MM.1S (cell line): Measurements from ENCODE around the gene TMEM45B.
A peak's percentile ranks its signal among the peaks of the same experiment; 100 is the strongest.
"Not testable (repeated sequence)": the region's sequence is repeated elsewhere in the genome, so short reads cannot be mapped to it uniquely, and the experiment has no call there.

Experiments
- DNase-seq: peaks from one replicate; pipeline ENCODE4 v3.0.0-alpha.2; 2015
- H2AFZ ChIP-seq: fragments of 300-600 bp; sonication (generic); 2 replicates; pipeline ENCODE4 v1.6.0; 2016; ENCODE audit warnings: antibody characterized with exemption, low read length
- H3F3A ChIP-seq: fragments of 300-600 bp; sonication (generic); 2 replicates; pipeline ENCODE4 v1.6.1; 2016; ENCODE audit warnings: mild to moderate bottlenecking, antibody characterized with exemption, low read length, moderate library complexity, mixed read lengths; ENCODE audit not compliant: insufficient read depth
- H3K27ac ChIP-seq: fragments of 300-600 bp; sonication (generic); 2 replicates; pipeline ENCODE4 v1.5.1; 2016; ENCODE audit warnings: mild to moderate bottlenecking, low read length
- H3K27me3 ChIP-seq: fragments of 300-600 bp; sonication (generic); replicated peaks from 2 replicates; pipeline ENCODE4 v1.6.0; 2016; ENCODE audit warnings: low read length; ENCODE audit not compliant: insufficient read depth
- H3K36me3 ChIP-seq: fragments of 300-600 bp; sonication (generic); replicated peaks from 2 replicates; pipeline ENCODE4 v1.6.1; 2016; ENCODE audit warnings: mild to moderate bottlenecking, low read length, mixed read lengths; ENCODE audit not compliant: insufficient read depth
- H3K4me1 ChIP-seq: fragments of 300-600 bp; sonication (generic); 2 replicates; pipeline ENCODE4 v1.6.1; 2016; ENCODE audit warnings: low read length, mixed read lengths
- H3K4me2 ChIP-seq: fragments of 300-600 bp; sonication (generic); 2 replicates; pipeline ENCODE4 v1.6.0; 2016; ENCODE audit warnings: low read depth, low read length
- H3K4me3 ChIP-seq: fragments of 300-600 bp; sonication (generic); 2 replicates; pipeline ENCODE4 v1.5.1; 2016; ENCODE audit warnings: low read length, mixed read lengths
- H3K79me2 ChIP-seq: fragments of 300-600 bp; sonication (generic); 2 replicates; pipeline ENCODE4 v1.6.1; 2016; ENCODE audit warnings: mixed run types, low read length, mixed read lengths
- H3K9ac ChIP-seq: fragments of 300-600 bp; sonication (generic); 2 replicates; pipeline ENCODE4 v1.6.1; 2016; ENCODE audit warnings: low read length, mixed read lengths
- H3K9me2 ChIP-seq: fragments of 300-600 bp; sonication (generic); replicated peaks from 2 replicates; pipeline ENCODE4 v1.6.1; 2016; ENCODE audit warnings: mild to moderate bottlenecking, low read length, mixed read lengths; ENCODE audit not compliant: insufficient read depth
- H3K9me3 ChIP-seq: fragments of 300-600 bp; sonication (generic); replicated peaks from 2 replicates; pipeline ENCODE4 v1.6.1; 2016; ENCODE audit warnings: mild to moderate bottlenecking, low read length, mixed read lengths; ENCODE audit not compliant: insufficient read depth
- H4K20me1 ChIP-seq: fragments of 300-600 bp; sonication (generic); 2 replicates; pipeline ENCODE4 v1.6.1; 2016; ENCODE audit warnings: mild to moderate bottlenecking, low read length, moderate library complexity, mixed read lengths; ENCODE audit not compliant: insufficient read depth
- CTCF ChIP-seq: fragments of 300-600 bp; sonication (generic); IDR thresholded peaks from 2 replicates; pipeline ENCODE4 v1.5.1; 2016; ENCODE audit warnings: antibody characterized with exemption, low read length, mixed read lengths
- EZH2 ChIP-seq: fragments of 300-600 bp; sonication (generic); optimal IDR thresholded peaks from 2 replicates; pipeline ENCODE3; 2017; ENCODE audit warnings: low read depth, mild to moderate bottlenecking, antibody characterized with exemption, low read length, mixed read lengths
- EZH2phosphoT487 ChIP-seq: fragments of 300-600 bp; sonication (generic); IDR thresholded peaks from 2 replicates; pipeline ENCODE4 v1.6.1; 2018; ENCODE audit warnings: antibody characterized with exemption, low read length

Gene TMEM45B

DNA sequence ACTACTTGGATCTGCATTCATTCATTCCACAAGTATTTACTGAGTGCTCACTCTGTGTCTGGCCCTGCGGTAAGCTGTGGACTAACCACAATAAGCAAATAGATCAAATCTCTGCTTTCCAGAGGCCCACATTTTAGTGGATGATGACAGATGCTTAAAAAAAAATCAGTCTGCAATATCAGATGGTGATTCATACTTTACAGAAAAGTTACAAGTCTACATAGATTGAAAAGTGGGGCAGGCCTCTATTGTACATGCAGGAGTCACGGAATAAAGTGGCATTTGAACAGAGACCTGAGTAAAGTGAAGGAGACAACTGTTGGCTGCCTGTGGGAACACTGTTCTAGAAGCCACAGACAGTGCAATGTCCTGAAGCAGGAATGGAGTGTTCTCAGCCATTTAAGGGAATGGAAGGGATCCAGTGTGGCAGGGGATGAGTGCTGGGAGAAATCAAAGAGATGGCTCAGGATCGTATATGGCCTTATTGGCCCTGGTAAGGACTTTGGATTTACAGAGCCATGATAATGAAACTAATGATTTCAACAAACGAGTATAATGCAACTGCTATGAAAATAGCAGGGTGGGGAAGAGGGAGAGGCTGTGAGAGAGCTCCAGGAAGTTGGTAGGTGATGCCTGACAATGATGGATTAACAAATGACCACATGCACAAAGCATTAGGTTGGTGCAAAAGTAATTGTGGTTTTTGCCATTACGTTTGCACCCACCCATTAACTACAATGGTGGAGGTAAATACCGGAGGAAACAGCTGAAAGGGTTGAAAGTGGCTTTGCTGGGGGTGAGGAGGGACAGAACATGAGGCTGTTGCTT is 31.1 kb downstream of the TMEM45B start:
- H3K36me3 ChIP-seq: no peaks in the 10 kb centered on the region
- TF ChIP-seq CTCF (no peak), EZH2 (no peak), EZH2phosphoT487 (no peak)
- H3K79me2 ChIP-seq: no peaks in the 10 kb centered on the region
- peak overlapping the region; percentile 10; the same call in 1 of the 2 replicates for H3K4me3 ChIP-seq
- no peaks in the 10 kb centered on the region for H3K9me3 ChIP-seq
- H3K27ac ChIP-seq: no peak overlapping the region; the same call in 1 of the 2 replicates
- peaks cover 6% of the 10 kb centered on the region for H3K4me1 ChIP-seq
- DNase-seq: peak; percentile 89
- peak overlapping the region; percentile 20; the same call in 1 of the 2 replicates for H2AFZ ChIP-seq
- no peak overlapping the region for H3K9ac ChIP-seq
- no peaks in the 10 kb centered on the region for H4K20me1 ChIP-seq
- H3K9me2 ChIP-seq: no peaks in the 10 kb centered on the region
- H3K27me3 ChIP-seq: no peaks in the 10 kb centered on the region
- H3F3A ChIP-seq: peaks cover 4% of the 10 kb centered on the region; the same call in 1 of the 2 replicates
- H3K4me2 ChIP-seq: peak overlapping the region; percentile 75

DNA sequence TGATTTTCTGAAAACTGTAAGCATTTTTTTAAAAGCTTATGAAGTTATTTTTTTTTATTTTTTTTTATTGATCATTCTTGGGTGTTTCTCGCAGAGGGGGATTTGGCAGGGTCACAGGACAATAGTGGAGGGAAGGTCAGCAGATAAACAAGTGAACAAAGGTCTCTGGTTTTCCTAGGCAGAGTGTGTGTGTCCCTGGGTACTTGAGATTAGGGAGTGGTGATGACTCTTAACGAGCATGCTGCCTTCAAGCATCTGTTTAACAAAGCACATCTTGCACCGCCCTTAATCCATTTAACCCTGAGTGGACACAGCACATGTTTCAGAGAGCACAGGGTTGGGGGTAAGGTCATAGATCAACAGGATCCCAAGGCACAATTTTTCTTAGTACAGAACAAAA is 31.7 kb downstream of the TMEM45B start:
- not testable (repeated sequence) for H3K27me3 ChIP-seq, H3K9me3 ChIP-seq, H3K36me3 ChIP-seq, H3K4me1 ChIP-seq, DNase-seq, H3K9me2 ChIP-seq, H4K20me1 ChIP-seq, H3K4me3 ChIP-seq, H3F3A ChIP-seq, H2AFZ ChIP-seq, H3K9ac ChIP-seq, H3K4me2 ChIP-seq, H3K79me2 ChIP-seq, H3K27ac ChIP-seq

DNA sequence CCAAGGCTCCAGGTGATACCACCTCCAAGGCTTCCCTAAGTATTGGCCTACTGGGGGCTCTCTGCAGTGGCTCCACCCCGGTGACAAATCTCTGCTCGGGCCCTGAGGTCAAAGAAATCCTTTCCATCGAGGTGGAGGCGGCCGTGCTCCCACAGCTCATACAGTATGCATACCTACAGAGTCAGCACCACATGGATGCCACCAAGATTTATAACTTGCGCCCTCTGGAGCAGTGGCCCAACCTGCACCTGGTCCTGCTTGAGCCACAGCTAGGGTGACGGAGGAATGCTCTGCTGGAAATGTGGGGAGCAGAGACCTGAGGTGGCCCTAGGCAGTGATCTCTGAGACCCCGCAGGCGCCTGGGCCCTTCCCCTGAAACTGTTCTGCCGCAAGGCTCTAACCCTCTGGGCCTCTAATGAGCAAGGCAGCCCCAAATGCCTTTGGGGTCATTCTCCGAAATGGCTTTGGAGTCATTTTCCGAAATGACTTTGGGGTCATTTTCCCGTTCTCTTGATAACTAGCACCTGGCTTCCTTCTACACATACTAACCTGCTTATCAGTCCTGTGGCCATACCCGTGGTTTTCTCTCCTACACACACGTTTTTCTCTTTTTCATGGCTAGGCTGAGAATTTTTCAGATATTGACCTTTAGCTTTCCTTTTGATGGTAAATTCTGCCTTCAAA is 33.9 kb downstream of the TMEM45B start:
- Histone ChIP-seq H3K79me2 (no peaks in the 10 kb centered on the region), H4K20me1 (no peaks in the 10 kb centered on the region), H3K9me3 (no peaks in the 10 kb centered on the region), H3K27me3 (no peaks in the 10 kb centered on the region), H3K36me3 (no peaks in the 10 kb centered on the region), H2AFZ (no peak overlapping the region), H3K9ac (no peak overlapping the region), H3K4me2 (no peak overlapping the region), H3K27ac (no peak overlapping the region), H3K9me2 (no peaks in the 10 kb centered on the region), H3F3A (peaks cover 4% of the 10 kb centered on the region; the same call in 1 of the 2 replicates), H3K4me3 (no peak overlapping the region), H3K4me1 (peaks cover 6% of the 10 kb centered on the region)
- no peak for TF ChIP-seq CTCF
- TF ChIP-seq EZH2: no peak
- no peak for DNase-seq
